Amniotic epithelial cell (primary cell): ENCODE results near the gene MRPS24.
"Not testable (repeated sequence)": the region's sequence is repeated elsewhere in the genome, so short reads cannot be mapped to it uniquely, and the experiment has no call there.

Source experiments
- DNase-seq: peaks from one replicate; pipeline ENCODE4 v3.0.0-alpha.2; 2010; ENCODE audit warnings: low read depth

Gene MRPS24

GRCh38 chr7:43838201-43838658, 31.1 kb downstream of the MRPS24 start:
- DNase-seq = no peak

- peak; percentile 32 for DNase-seq
Observed at GRCh38 chr7:43834463-43835251, 34.7 kb downstream of the MRPS24 start.

- DNase-seq = peak; percentile 7
Observed at GRCh38 chr7:43830917-43831316, 38.4 kb downstream of the MRPS24 start.

GRCh38 chr7:43825391-43825808, 43.9 kb downstream of the MRPS24 start:
- DNase-seq = no peak

- DNase-seq = no peak
Observed at GRCh38 chr7:43824963-43825362, 44.4 kb downstream of the MRPS24 start.

GRCh38 chr7:43824513-43824912, 44.8 kb downstream of the MRPS24 start:
- DNase-seq = not testable (repeated sequence)

- DNase-seq = no peak
Observed at GRCh38 chr7:43823941-43824340, 45.4 kb downstream of the MRPS24 start.

- DNase-seq = not testable (repeated sequence)
Observed at GRCh38 chr7:43823425-43823824, 45.9 kb downstream of the MRPS24 start.
